Central memory CD8-positive, alpha-beta T cell (primary cell): ENCODE results near the gene PFKFB4.
"Not testable (repeated sequence)": the region's sequence is repeated elsewhere in the genome, so short reads cannot be mapped to it uniquely, and the experiment has no call there.

Experiments used
- ATAC-seq: fragments of 150-1000 bp; cut with Tn5 transposase; replicated peaks from 2 replicates; pipeline ENCODE4 v1.10.0; 2022; ENCODE audit warnings: mild to moderate bottlenecking, moderate FRiP score, moderate number of reproducible peaks; ENCODE audit not compliant: poor library complexity, severe bottlenecking; ENCODE audit errors: extremely low read depth
- DNase-seq, 2 donors: peaks; one replicate each; pipeline ENCODE4 v3.0.0; 2021; ENCODE audit warnings: low spot score in 2 of 2
- H3K27ac Mint-ChIP-seq: one replicate; pipeline ENCODE4 v1.8.0; 2022; ENCODE audit warnings: low read depth, mild to moderate bottlenecking, moderate library complexity, mixed read lengths
- H3K27me3 Mint-ChIP-seq: one replicate; pipeline ENCODE4 v1.8.0; 2022; ENCODE audit warnings: mixed read lengths
- H3K36me3 Mint-ChIP-seq: one replicate; pipeline ENCODE4 v1.8.0; 2022; ENCODE audit warnings: mild to moderate bottlenecking, moderate library complexity, mixed read lengths; ENCODE audit not compliant: insufficient read depth
- H3K4me1 Mint-ChIP-seq: one replicate; pipeline ENCODE4 v1.8.0; 2022; ENCODE audit warnings: mixed read lengths
- H3K4me3 Mint-ChIP-seq: one replicate; pipeline ENCODE4 v1.8.0; 2022; ENCODE audit warnings: mild to moderate bottlenecking, moderate library complexity, mixed read lengths
- H3K9me3 Mint-ChIP-seq: one replicate; pipeline ENCODE4 v1.8.0; 2022; ENCODE audit warnings: mixed read lengths

Gene PFKFB4

GRCh38 chr3:48505968-48506504 lies 50.6 kb downstream of the PFKFB4 start:
- Mint-ChIP-seq H3K4me1 (peaks cover 45% of the 10 kb centered on the region), H3K36me3 (peaks cover 2% of the 10 kb centered on the region), H3K4me3 (no peak overlapping the region), H3K27me3 (no peaks in the 10 kb centered on the region), H3K27ac (peak overlapping the region; percentile 72), H3K9me3 (no peaks in the 10 kb centered on the region)
- DNase-seq, result no peak
- ATAC-seq, result no peak

- Mint-ChIP-seq H3K9me3 (no peaks in the 10 kb centered on the region), H3K4me3 (peak overlapping the region; percentile 80), H3K36me3 (peaks cover 2% of the 10 kb centered on the region), H3K27ac (peak overlapping the region; percentile 44), H3K4me1 (peaks cover 53% of the 10 kb centered on the region), H3K27me3 (no peaks in the 10 kb centered on the region)
- no peak for ATAC-seq
- no peak for DNase-seq
Measured at GRCh38 chr3:48505146-48505545, 51.5 kb downstream of the PFKFB4 start.

GRCh38 chr3:48504051-48504946 lies 52.3 kb downstream of the PFKFB4 start, which contains the start of gene SHISA5:
TSS of gene SHISA5 (minus strand) at chr3:48504174. CDS start at chr3:48504094, 80 bp downstream.
- H3K9me3 Mint-ChIP-seq, result no peaks in the 10 kb centered on the region
- ATAC-seq, result peak; percentile 66
- peak within 1 kb of the TSS; percentile 80 for H3K4me3 Mint-ChIP-seq
- peaks cover 2% of the 10 kb centered on the region for H3K36me3 Mint-ChIP-seq
- peak within 1 kb of the TSS; percentile 88 for H3K27ac Mint-ChIP-seq
- no peak for DNase-seq
- H3K4me1 Mint-ChIP-seq, result peaks cover 57% of the 10 kb centered on the region
- no peaks in the 10 kb centered on the region for H3K27me3 Mint-ChIP-seq

- ATAC-seq, result peak; percentile 2
- H3K9me3 Mint-ChIP-seq, result no peaks in the 10 kb centered on the region
- DNase-seq, result no peak
- peaks cover 5% of the 10 kb centered on the region for H3K36me3 Mint-ChIP-seq
- no peaks in the 10 kb centered on the region for H3K27me3 Mint-ChIP-seq
- peak overlapping the region; percentile 80 for H3K4me3 Mint-ChIP-seq
- H3K4me1 Mint-ChIP-seq, result peaks cover 57% of the 10 kb centered on the region
- peak overlapping the region; percentile 88 for H3K27ac Mint-ChIP-seq
Measured at GRCh38 chr3:48503401-48504050, 53.1 kb downstream of the PFKFB4 start.

- H3K27ac Mint-ChIP-seq, result peak overlapping the region; percentile 88
- DNase-seq, result no peak
- H3K9me3 Mint-ChIP-seq, result no peaks in the 10 kb centered on the region
- H3K4me1 Mint-ChIP-seq, result peaks cover 54% of the 10 kb centered on the region
- no peak for ATAC-seq
- no peaks in the 10 kb centered on the region for H3K27me3 Mint-ChIP-seq
- H3K36me3 Mint-ChIP-seq, result peaks cover 9% of the 10 kb centered on the region
- peak overlapping the region; percentile 80 for H3K4me3 Mint-ChIP-seq
Measured at GRCh38 chr3:48502728-48503168, 53.9 kb downstream of the PFKFB4 start.

GRCh38 chr3:48502121-48502520 lies 54.5 kb downstream of the PFKFB4 start:
- no peaks in the 10 kb centered on the region for H3K9me3 Mint-ChIP-seq
- DNase-seq (no peak), ATAC-seq (no peak)
- peaks cover 48% of the 10 kb centered on the region for H3K4me1 Mint-ChIP-seq
- peak overlapping the region; percentile 80 for H3K4me3 Mint-ChIP-seq
- H3K27ac Mint-ChIP-seq, result peak overlapping the region; percentile 88
- H3K36me3 Mint-ChIP-seq, result peaks cover 11% of the 10 kb centered on the region
- H3K27me3 Mint-ChIP-seq, result no peaks in the 10 kb centered on the region

GRCh38 chr3:48501196-48501595 lies 55.4 kb downstream of the PFKFB4 start:
- DNase-seq (no peak), ATAC-seq (no peak)
- peak overlapping the region; percentile 88 for H3K27ac Mint-ChIP-seq
- no peaks in the 10 kb centered on the region for H3K9me3 Mint-ChIP-seq
- H3K27me3 Mint-ChIP-seq, result no peaks in the 10 kb centered on the region
- H3K4me3 Mint-ChIP-seq, result no peak overlapping the region
- H3K36me3 Mint-ChIP-seq, result peaks cover 14% of the 10 kb centered on the region
- peaks cover 39% of the 10 kb centered on the region for H3K4me1 Mint-ChIP-seq

- H3K9me3 Mint-ChIP-seq, result no peaks in the 10 kb centered on the region
- H3K4me1 Mint-ChIP-seq, result peaks cover 36% of the 10 kb centered on the region
- no peaks in the 10 kb centered on the region for H3K27me3 Mint-ChIP-seq
- H3K36me3 Mint-ChIP-seq, result peaks cover 16% of the 10 kb centered on the region
- no peak for ATAC-seq
- no peak overlapping the region for H3K4me3 Mint-ChIP-seq
- peak overlapping the region; percentile 88 for H3K27ac Mint-ChIP-seq
- no peak for DNase-seq
Measured at GRCh38 chr3:48500656-48501055, 55.9 kb downstream of the PFKFB4 start.

- Mint-ChIP-seq H3K4me1 (no peaks in the 10 kb centered on the region), H3K27me3 (no peaks in the 10 kb centered on the region)
Measured at GRCh38 chr3:48493203-48493501, 63.5 kb downstream of the PFKFB4 start.

GRCh38 chr3:48492461-48493202 lies 64.0 kb downstream of the PFKFB4 start:
- H3K9me3 Mint-ChIP-seq, result no peaks in the 10 kb centered on the region
- H3K4me3 Mint-ChIP-seq, result no peak overlapping the region

More at GRCh38 chr3:48493203-48493501, 63.5 kb downstream of the PFKFB4 start:
- Mint-ChIP-seq H3K27ac (no peak overlapping the region), H3K4me3 (no peak overlapping the region), H3K36me3 (peaks cover 14% of the 10 kb centered on the region), H3K9me3 (no peaks in the 10 kb centered on the region)
- ATAC-seq, result no peak
- DNase-seq, result no peak

GRCh38 chr3:48486952-48487351 lies 69.7 kb downstream of the PFKFB4 start:
- H3K36me3 Mint-ChIP-seq, result peaks cover 3% of the 10 kb centered on the region
- no peaks in the 10 kb centered on the region for H3K27me3 Mint-ChIP-seq
- H3K4me3 Mint-ChIP-seq, result no peak overlapping the region
- DNase-seq, result no peak
- H3K4me1 Mint-ChIP-seq, result no peaks in the 10 kb centered on the region
- peak overlapping the region; percentile 25 for H3K27ac Mint-ChIP-seq
- no peak for ATAC-seq
- H3K9me3 Mint-ChIP-seq, result no peaks in the 10 kb centered on the region

More at GRCh38 chr3:48492461-48493202, 64.0 kb downstream of the PFKFB4 start:
- no peaks in the 10 kb centered on the region for H3K27me3 Mint-ChIP-seq
- DNase-seq, result no peak
- H3K4me1 Mint-ChIP-seq, result no peaks in the 10 kb centered on the region
- peaks cover 13% of the 10 kb centered on the region for H3K36me3 Mint-ChIP-seq
- no peak for ATAC-seq
- no peak overlapping the region for H3K27ac Mint-ChIP-seq

- H3K27me3 Mint-ChIP-seq, H3K4me3 Mint-ChIP-seq, ATAC-seq, H3K27ac Mint-ChIP-seq, H3K9me3 Mint-ChIP-seq, DNase-seq: not testable (repeated sequence)
- Mint-ChIP-seq H3K4me1 (peaks cover 24% of the 10 kb centered on the region), H3K36me3 (peaks cover 14% of the 10 kb centered on the region)
Measured at GRCh38 chr3:48482822-48483221, 73.8 kb downstream of the PFKFB4 start.
